ENCODE measurements around the gene KCNN2.

KCNN2 gene

GRCh38 chr5:114402206-114402605 lies 40.3 kb downstream of the KCNN2 start:
- Histone ChIP-seq H3K4me3 (ENCODE audit: low read depth, low read length) (no peak overlapping the region), H4K8ac (ENCODE audit: low read depth, low read length) (no peak overlapping the region), H3K27me3 (ENCODE audit: insufficient read depth, low read length) (no peaks in the 10 kb centered on the region), H3K18ac (ENCODE audit: low read length) (no peak overlapping the region), H2AFZ (ENCODE audit: insufficient read depth, low read length, poor library complexity) (no peak overlapping the region), H2BK12ac (ENCODE audit: low read length) (no peak overlapping the region), H2AK5ac (ENCODE audit: low read length) (no peak overlapping the region), H3K79me1 (ENCODE audit: low read length) (no peaks in the 10 kb centered on the region), H4K91ac (ENCODE audit: low read depth, low read length) (no peak overlapping the region), H3K14ac (ENCODE audit: low read length) (no peak overlapping the region), H2BK5ac (ENCODE audit: low read depth, low read length, poor library complexity) (no peak overlapping the region), H3K27ac (ENCODE audit: low read depth, low read length) (no peak overlapping the region), H2BK120ac (ENCODE audit: insufficient read depth, low read length, poor library complexity) (no peak overlapping the region), H3K36me3 (ENCODE audit: control insufficient read depth in 1 of 2, insufficient read depth in 2 of 2, low read length in 2 of 2) (no peaks in the 10 kb centered on the region), H3K4me1 (ENCODE audit: control insufficient read depth in 1 of 2, insufficient read depth in 2 of 2, low read length in 2 of 2) (no peaks in the 10 kb centered on the region), H3K9me3 (ENCODE audit: insufficient read depth, low read depth, low read length) (no peaks in the 10 kb centered on the region), H3K79me2 (ENCODE audit: control insufficient read depth, insufficient read depth, low read length, poor library complexity) (no peaks in the 10 kb centered on the region), H3K9ac (ENCODE audit: low read length) (no peak overlapping the region), H4K12ac (ENCODE audit: low read depth, low read length) (no peak overlapping the region), H3K4ac (ENCODE audit: low read depth, low read length) (no peak overlapping the region), H3K23ac (ENCODE audit: low read length) (no peak overlapping the region), H3K4me2 (ENCODE audit: low read length) (no peak overlapping the region)
- no peak for DNase-seq
- no CpG with 5 or more reads among the region's 1 CpG for WGBS (ENCODE audit: extremely low coverage, insufficient coverage, insufficient read length)

GRCh38 chr5:114407783-114408182 lies 45.9 kb downstream of the KCNN2 start:
- Histone ChIP-seq H2BK120ac (ENCODE audit: insufficient read depth, low read length, poor library complexity) (no peak overlapping the region), H3K27me3 (ENCODE audit: insufficient read depth, low read length) (no peaks in the 10 kb centered on the region), H4K91ac (ENCODE audit: low read depth, low read length) (no peak overlapping the region), H2BK5ac (ENCODE audit: low read depth, low read length, poor library complexity) (no peak overlapping the region), H3K79me1 (ENCODE audit: low read length) (no peaks in the 10 kb centered on the region), H2AK5ac (ENCODE audit: low read length) (no peak overlapping the region), H3K27ac (ENCODE audit: low read depth, low read length) (no peak overlapping the region), H3K4ac (ENCODE audit: low read depth, low read length) (no peak overlapping the region), H3K23ac (ENCODE audit: low read length) (no peak overlapping the region), H3K9ac (ENCODE audit: low read length) (no peak overlapping the region), H4K12ac (ENCODE audit: low read depth, low read length) (no peak overlapping the region), H3K4me3 (ENCODE audit: low read depth, low read length) (no peak overlapping the region), H3K4me2 (ENCODE audit: low read length) (no peak overlapping the region), H2AFZ (ENCODE audit: insufficient read depth, low read length, poor library complexity) (no peak overlapping the region), H3K4me1 (ENCODE audit: control insufficient read depth in 1 of 2, insufficient read depth in 2 of 2, low read length in 2 of 2) (no peaks in the 10 kb centered on the region), H3K36me3 (ENCODE audit: control insufficient read depth in 1 of 2, insufficient read depth in 2 of 2, low read length in 2 of 2) (no peaks in the 10 kb centered on the region), H2BK12ac (ENCODE audit: low read length) (no peak overlapping the region), H3K9me3 (ENCODE audit: insufficient read depth, low read depth, low read length) (no peaks in the 10 kb centered on the region), H4K8ac (ENCODE audit: low read depth, low read length) (no peak overlapping the region), H3K18ac (ENCODE audit: low read length) (no peak overlapping the region), H3K14ac (ENCODE audit: low read length) (no peak overlapping the region), H3K79me2 (ENCODE audit: control insufficient read depth, insufficient read depth, low read length, poor library complexity) (no peaks in the 10 kb centered on the region)
- no CpG with 5 or more reads among the region's 3 CpGs for whole genome bisulfite sequencing (ENCODE audit: extremely low coverage, insufficient coverage, insufficient read length)
- DNase-seq: no peak

- H3K79me1 ChIP-seq (ENCODE audit: low read length): no peaks in the 10 kb centered on the region
- no peaks in the 10 kb centered on the region for H3K4me1 ChIP-seq (ENCODE audit: control insufficient read depth in 1 of 2, insufficient read depth in 2 of 2, low read length in 2 of 2)
- H3K36me3 ChIP-seq (ENCODE audit: control insufficient read depth in 1 of 2, insufficient read depth in 2 of 2, low read length in 2 of 2): no peaks in the 10 kb centered on the region
- no peak overlapping the region for H3K4me2 ChIP-seq (ENCODE audit: low read length)
- H3K18ac ChIP-seq (ENCODE audit: low read length): no peak overlapping the region
- H3K23ac ChIP-seq (ENCODE audit: low read length): no peak overlapping the region
- no peak overlapping the region for H3K4me3 ChIP-seq (ENCODE audit: low read depth, low read length)
- WGBS (ENCODE audit: extremely low coverage, insufficient coverage, insufficient read length): no CpG with 5 or more reads among the region's 3 CpGs
- no peak overlapping the region for H3K14ac ChIP-seq (ENCODE audit: low read length)
- no peak overlapping the region for H2AK5ac ChIP-seq (ENCODE audit: low read length)
- H2BK12ac ChIP-seq (ENCODE audit: low read length): no peak overlapping the region
- H3K9me3 ChIP-seq (ENCODE audit: insufficient read depth, low read depth, low read length): no peaks in the 10 kb centered on the region
- H4K12ac ChIP-seq (ENCODE audit: low read depth, low read length): no peak overlapping the region
- H2BK5ac ChIP-seq (ENCODE audit: low read depth, low read length, poor library complexity): no peak overlapping the region
- no peak for DNase-seq
- H3K9ac ChIP-seq (ENCODE audit: low read length): no peak overlapping the region
- H3K27ac ChIP-seq (ENCODE audit: low read depth, low read length): no peak overlapping the region
- H3K27me3 ChIP-seq (ENCODE audit: insufficient read depth, low read length): no peaks in the 10 kb centered on the region
- no peak overlapping the region for H4K91ac ChIP-seq (ENCODE audit: low read depth, low read length)
- no peaks in the 10 kb centered on the region for H3K79me2 ChIP-seq (ENCODE audit: control insufficient read depth, insufficient read depth, low read length, poor library complexity)
- H3K4ac ChIP-seq (ENCODE audit: low read depth, low read length): no peak overlapping the region
- H2BK120ac ChIP-seq (ENCODE audit: insufficient read depth, low read length, poor library complexity): no peak overlapping the region
- H2AFZ ChIP-seq (ENCODE audit: insufficient read depth, low read length, poor library complexity): no peak overlapping the region
- no peak overlapping the region for H4K8ac ChIP-seq (ENCODE audit: low read depth, low read length)
Measured at GRCh38 chr5:114408847-114409246, 47.0 kb downstream of the KCNN2 start.

GRCh38 chr5:114411380-114411931 lies 49.6 kb downstream of the KCNN2 start:
- no peak overlapping the region for H4K12ac ChIP-seq (ENCODE audit: low read depth, low read length)
- no peak overlapping the region for H3K9ac ChIP-seq (ENCODE audit: low read length)
- no peak overlapping the region for H2BK12ac ChIP-seq (ENCODE audit: low read length)
- H3K36me3 ChIP-seq (ENCODE audit: control insufficient read depth in 1 of 2, insufficient read depth in 2 of 2, low read length in 2 of 2): no peaks in the 10 kb centered on the region
- no CpG with 5 or more reads among the region's 3 CpGs for WGBS (ENCODE audit: extremely low coverage, insufficient coverage, insufficient read length)
- H3K79me1 ChIP-seq (ENCODE audit: low read length): no peaks in the 10 kb centered on the region
- no peak overlapping the region for H3K18ac ChIP-seq (ENCODE audit: low read length)
- H3K4me1 ChIP-seq (ENCODE audit: control insufficient read depth in 1 of 2, insufficient read depth in 2 of 2, low read length in 2 of 2): no peaks in the 10 kb centered on the region
- H3K4ac ChIP-seq (ENCODE audit: low read depth, low read length): no peak overlapping the region
- no peak overlapping the region for H2BK120ac ChIP-seq (ENCODE audit: insufficient read depth, low read length, poor library complexity)
- no peaks in the 10 kb centered on the region for H3K9me3 ChIP-seq (ENCODE audit: insufficient read depth, low read depth, low read length)
- no peak overlapping the region for H4K8ac ChIP-seq (ENCODE audit: low read depth, low read length)
- H3K14ac ChIP-seq (ENCODE audit: low read length): no peak overlapping the region
- no peak overlapping the region for H2AFZ ChIP-seq (ENCODE audit: insufficient read depth, low read length, poor library complexity)
- no peak overlapping the region for H3K23ac ChIP-seq (ENCODE audit: low read length)
- no peak overlapping the region for H3K4me2 ChIP-seq (ENCODE audit: low read length)
- no peak overlapping the region for H3K27ac ChIP-seq (ENCODE audit: low read depth, low read length)
- no peak overlapping the region for H3K4me3 ChIP-seq (ENCODE audit: low read depth, low read length)
- no peak overlapping the region for H4K91ac ChIP-seq (ENCODE audit: low read depth, low read length)
- peak in 1 of 2 donors; percentile 2 for DNase-seq
- H3K79me2 ChIP-seq (ENCODE audit: control insufficient read depth, insufficient read depth, low read length, poor library complexity): no peaks in the 10 kb centered on the region
- H2AK5ac ChIP-seq (ENCODE audit: low read length): no peak overlapping the region
- H3K27me3 ChIP-seq (ENCODE audit: insufficient read depth, low read length): no peaks in the 10 kb centered on the region
- no peak overlapping the region for H2BK5ac ChIP-seq (ENCODE audit: low read depth, low read length, poor library complexity)
